HEK293 (cell line): ENCODE data around the gene RAB3C.

Experiments used
- CTCF ChIA-PET: fragments of 350-600 bp; formaldehyde crosslinking; extraction: SDS; loops from one replicate; lab custom pipeline; 2021; ENCODE audit warnings: antibody characterized with exemption; lab: Yijun Ruan, JAX
- POLR2A ChIA-PET: fragments of 300-600 bp; formaldehyde crosslinking; extraction: SDS; loops from one replicate; lab custom pipeline; 2020; ENCODE audit warnings: antibody characterized with exemption, inconsistent platforms; lab: Yijun Ruan, JAX
- H3K27ac ChIP-seq: fragments of 200-500 bp; sonication (Bioruptor generic); 2 replicates; pipeline ENCODE4 v1.5.1; 2014; ENCODE audit warnings: low read depth, low read length, control low read depth, inconsistent platforms; ENCODE audit errors: extremely low read depth
- H3K36me3 ChIP-seq, 2 experiments: fragments of 200-500 bp in 1 of 2; sonication (Bioruptor generic) in 1 of 2; 1 replicate in 1 of 2; 2 replicates in 1 of 2; pipeline ENCODE4 v1.5.1; 2014 to 2017; ENCODE audit warnings: inconsistent platforms in 2 of 2, low read length in 2 of 2; ENCODE audit not compliant: control insufficient read depth in 2 of 2, insufficient read depth in 1 of 2
- H3K4me1 ChIP-seq: fragments of 200-500 bp; sonication (Bioruptor generic); 2 replicates; pipeline ENCODE4 v1.5.1; 2014; ENCODE audit warnings: mild to moderate bottlenecking, low read length, inconsistent platforms; ENCODE audit not compliant: control insufficient read depth, insufficient read depth
- H3K4me3 ChIP-seq: 2 replicates; pipeline ENCODE4 v1.5.1; 2011; ENCODE audit warnings: low read depth, mild to moderate bottlenecking, control low read depth, low read length, moderate library complexity
- H3K9me3 ChIP-seq: fragments of 200-500 bp; sonication (Bioruptor generic); 2 replicates; pipeline ENCODE4 v1.5.1; 2014; ENCODE audit warnings: low read depth, low read length, inconsistent platforms; ENCODE audit not compliant: control insufficient read depth, insufficient read depth
- ATF2 ChIP-seq: fragments of 450-650 bp; formaldehyde crosslinking; IDR thresholded peaks from 2 replicates; pipeline ENCODE4 v1.5.1; 2016; ENCODE audit warnings: missing biosample characterization, missing genetic modification characterization, low read depth
- CTCF ChIP-seq: fragments of 450-650 bp; formaldehyde crosslinking; IDR thresholded peaks from 2 replicates; pipeline ENCODE4 v1.5.1; 2016; ENCODE audit warnings: missing biosample characterization, missing genetic modification characterization
- KLF8 ChIP-seq: fragments of 450-650 bp; formaldehyde crosslinking; IDR thresholded peaks from 2 replicates; pipeline ENCODE4 v1.5.1; 2016; ENCODE audit warnings: missing biosample characterization, missing genetic modification characterization
- MEIS1 ChIP-seq: sonication (generic); formaldehyde crosslinking; IDR thresholded peaks from 2 replicates; pipeline ENCODE4 v1.8.1; 2022; ENCODE audit warnings: missing genetic modification reagents, mild to moderate bottlenecking, borderline replicate concordance
- SP7 ChIP-seq: fragments of 450-650 bp; formaldehyde crosslinking; IDR thresholded peaks from 2 replicates; pipeline ENCODE4 v1.5.1; 2016; ENCODE audit warnings: missing biosample characterization, missing genetic modification characterization
- ZBTB10 ChIP-seq: fragments of 450-650 bp; formaldehyde crosslinking; IDR thresholded peaks from 2 replicates; pipeline ENCODE4 v1.5.1; 2016; ENCODE audit warnings: missing biosample characterization, missing genetic modification characterization
- ZBTB26 ChIP-seq: fragments of 450-650 bp; formaldehyde crosslinking; optimal IDR thresholded peaks from 2 replicates; pipeline ENCODE3; 2016; ENCODE audit warnings: missing biosample characterization, mild to moderate bottlenecking, missing genetic modification characterization
- ZBTB48 ChIP-seq: fragments of 450-650 bp; formaldehyde crosslinking; IDR thresholded peaks from 2 replicates; pipeline ENCODE4 v1.5.1; 2016; ENCODE audit warnings: missing biosample characterization, missing genetic modification characterization
- ZFP3 ChIP-seq: fragments of 450-650 bp; formaldehyde crosslinking; IDR thresholded peaks from 2 replicates; pipeline ENCODE4 v1.5.1; 2016; ENCODE audit warnings: low read depth, missing biosample characterization, missing genetic modification characterization
- ZIC2 ChIP-seq: fragments of 450-650 bp; formaldehyde crosslinking; IDR thresholded peaks from 2 replicates; pipeline ENCODE4 v1.5.1; 2016; ENCODE audit warnings: missing biosample characterization, missing genetic modification characterization
- ZNF157 ChIP-seq: fragments of 450-650 bp; formaldehyde crosslinking; IDR thresholded peaks from 2 replicates; pipeline ENCODE4 v1.5.1; 2016; ENCODE audit warnings: missing biosample characterization, missing genetic modification characterization
- ZNF223 ChIP-seq: fragments of 450-650 bp; formaldehyde crosslinking; IDR thresholded peaks from 2 replicates; pipeline ENCODE4 v1.5.1; 2016; ENCODE audit warnings: missing biosample characterization, missing genetic modification characterization
- ZNF366 ChIP-seq: fragments of 450-650 bp; formaldehyde crosslinking; conservative IDR thresholded peaks from 2 replicates; pipeline ENCODE4 v1.5.1; 2016; ENCODE audit warnings: missing biosample characterization, missing genetic modification characterization
- ZNF37A ChIP-seq: fragments of 450-650 bp; IDR thresholded peaks from 2 replicates; pipeline ENCODE4 v1.5.1; 2018; ENCODE audit warnings: missing biosample characterization, missing genetic modification characterization
- ZNF394 ChIP-seq: fragments of 450-650 bp; formaldehyde crosslinking; IDR thresholded peaks from 2 replicates; pipeline ENCODE4 v1.5.1; 2016; ENCODE audit warnings: missing biosample characterization, missing genetic modification characterization, mild to moderate bottlenecking, moderate library complexity, borderline replicate concordance
- ZNF473 ChIP-seq: fragments of 450-650 bp; formaldehyde crosslinking; IDR thresholded peaks from 2 replicates; pipeline ENCODE4 v1.5.1; 2017; ENCODE audit warnings: missing biosample characterization, missing genetic modification characterization
- ZNF544 ChIP-seq: fragments of 450-650 bp; formaldehyde crosslinking; IDR thresholded peaks from 2 replicates; pipeline ENCODE4 v1.5.0; 2017; ENCODE audit warnings: missing biosample characterization, missing genetic modification characterization
- ZNF558 ChIP-seq: fragments of 450-650 bp; formaldehyde crosslinking; IDR thresholded peaks from 2 replicates; pipeline ENCODE4 v1.5.1; 2016; ENCODE audit warnings: missing biosample characterization, missing genetic modification characterization
- ZNF610 ChIP-seq: fragments of 450-650 bp; formaldehyde crosslinking; IDR thresholded peaks from 2 replicates; pipeline ENCODE4 v1.5.1; 2016; ENCODE audit warnings: missing biosample characterization, missing genetic modification characterization, borderline replicate concordance
- ZNF626 ChIP-seq: fragments of 450-650 bp; sonication (Bioruptor Pico); formaldehyde crosslinking; IDR thresholded peaks from 2 replicates; pipeline ENCODE4 v1.5.1; 2018; ENCODE audit warnings: missing biosample characterization, missing genetic modification characterization, inconsistent platforms
- ZNF747 ChIP-seq: fragments of 450-650 bp; formaldehyde crosslinking; IDR thresholded peaks from 2 replicates; pipeline ENCODE4 v1.5.1; 2016; ENCODE audit warnings: missing biosample characterization, missing genetic modification characterization
- ZSCAN23 ChIP-seq: fragments of 450-650 bp; formaldehyde crosslinking; IDR thresholded peaks from 2 replicates; pipeline ENCODE4 v1.5.1; 2016; ENCODE audit warnings: missing biosample characterization, missing genetic modification characterization
- ZSCAN30 ChIP-seq: fragments of 450-650 bp; IDR thresholded peaks from 2 replicates; pipeline ENCODE4 v1.5.1; 2018; ENCODE audit warnings: missing biosample characterization, mild to moderate bottlenecking, missing genetic modification characterization, moderate library complexity
- TF ChIP-seq, protein P1 (sequence below): fragments of 450-650 bp; formaldehyde crosslinking; IDR thresholded peaks from 2 replicates; pipeline ENCODE4 v1.5.1; 2016; ENCODE audit warnings: missing biosample characterization, missing genetic modification characterization
- TF ChIP-seq, protein P2 (sequence below): fragments of 450-650 bp; formaldehyde crosslinking; IDR thresholded peaks from 2 replicates; pipeline ENCODE4 v1.5.1; 2016; ENCODE audit warnings: missing biosample characterization, missing genetic modification characterization

Gene RAB3C

DNA sequence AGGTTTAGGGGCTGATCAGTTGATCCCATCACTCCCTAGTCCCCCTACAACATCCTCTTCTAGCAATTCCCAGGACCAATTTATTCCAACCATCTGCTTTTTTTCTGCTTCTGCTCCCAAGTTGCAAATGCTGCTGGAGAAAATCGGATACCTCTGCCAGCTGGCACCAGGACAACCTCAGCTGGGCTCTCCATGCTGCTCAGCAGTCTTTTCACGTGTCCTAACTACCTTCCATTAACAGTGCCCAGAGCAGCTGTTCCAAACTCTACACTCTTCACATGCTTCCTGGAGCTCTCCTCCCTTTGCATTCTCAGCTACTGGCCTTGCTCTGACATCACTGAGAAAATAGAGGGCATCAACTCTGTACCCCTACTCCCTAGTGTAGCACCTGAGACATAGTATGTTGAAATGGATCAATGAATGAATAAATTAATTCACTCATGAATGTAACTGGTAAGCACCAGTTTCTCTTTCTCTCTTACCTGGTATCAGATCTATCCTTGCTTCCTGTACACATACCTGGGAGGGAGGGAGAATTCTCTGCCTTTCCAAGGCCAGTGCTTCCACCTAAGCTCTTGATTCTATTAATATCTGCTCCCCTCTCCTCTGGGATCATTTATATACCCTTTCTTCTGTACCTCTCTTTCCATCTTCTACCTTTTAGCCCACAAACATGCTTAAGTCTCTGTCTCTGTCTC, 191.0 kb downstream of the RAB3C start:
- POLR2A ChIA-PET = no interaction called here
- Histone ChIP-seq H3K36me3 (no peaks in the 10 kb centered on the region), H3K9me3 (no peaks in the 10 kb centered on the region), H3K27ac (no peak overlapping the region), H3K4me1 (no peaks in the 10 kb centered on the region), H3K4me3 (no peak overlapping the region)
- CTCF ChIA-PET = no interaction called here
- TF ChIP-seq ZNF366 (tag by site-specific recombination) (no peak), ZNF223 (tag by site-specific recombination) (no peak)

GRCh38 chr5:58774937-58775336, 192.1 kb downstream of the RAB3C start:
- no peaks in the 10 kb centered on the region for H3K36me3 ChIP-seq
- POLR2A ChIA-PET = no interaction called here
- CTCF ChIA-PET = no interaction called here

DNA sequence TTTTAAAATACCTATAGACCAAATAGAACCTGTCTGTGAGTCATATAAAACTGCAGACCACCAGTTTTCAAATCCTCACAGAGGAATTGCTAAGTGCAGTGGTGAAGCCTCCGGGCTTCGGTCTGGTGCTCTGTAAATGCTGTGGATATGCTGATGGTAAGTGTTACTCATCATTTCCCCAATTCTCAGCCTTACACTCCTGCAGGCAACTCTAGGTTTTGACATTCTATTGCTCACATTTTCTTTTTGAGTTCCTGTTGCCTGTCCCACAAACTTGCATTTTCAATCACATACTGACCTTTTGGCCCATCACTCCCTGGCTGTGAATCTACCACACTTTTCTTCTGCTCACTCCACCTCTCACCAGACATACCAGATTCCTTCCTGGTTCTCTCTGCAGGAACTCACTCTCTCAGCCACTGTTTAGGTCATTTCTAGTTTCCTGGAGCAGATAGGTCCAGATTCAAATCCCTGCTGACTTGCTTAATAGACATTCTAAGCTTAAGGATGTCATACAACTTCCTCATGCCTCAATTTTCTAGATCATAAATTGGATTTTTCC, 192.9 kb downstream of the RAB3C start:
- H3K27ac ChIP-seq = no peak overlapping the region
- no peak overlapping the region for H3K4me3 ChIP-seq
- CTCF ChIA-PET = interaction anchor here (0.7 kb wide), 1 partner anchor 95 kb away, joined by 3 read pairs; no protein-coding TSS in a partner anchor
- H3K4me1 ChIP-seq = no peaks in the 10 kb centered on the region
- H3K36me3 ChIP-seq = no peaks in the 10 kb centered on the region
- H3K9me3 ChIP-seq = no peaks in the 10 kb centered on the region; the same call in 1 of the 2 replicates
- POLR2A ChIA-PET = no interaction called here
- TF ChIP-seq ZNF610 (tag by site-specific recombination) (no peak), MEIS1 (CRISPR knock-in tag) (no peak), ZNF394 (no peak), ZNF747 (tag by site-specific recombination) (no peak), ATF2 (tag by site-specific recombination) (no peak), ZSCAN23 (tag by site-specific recombination) (no peak), CTCF (tag by site-specific recombination) (no peak), ZNF544 (tag by site-specific recombination) (no peak), ZBTB10 (no peak), ZNF558 (tag by site-specific recombination) (no peak)

More at GRCh38 chr5:58774937-58775336, 192.1 kb downstream of the RAB3C start:
- Histone ChIP-seq H3K4me3 (no peak overlapping the region), H3K4me1 (no peaks in the 10 kb centered on the region), H3K9me3 (no peaks in the 10 kb centered on the region; the same call in 1 of the 2 replicates), H3K27ac (no peak overlapping the region)
- no peak for TF ChIP-seq ZNF626 (tag by site-specific recombination)
- TF ChIP-seq ZNF37A = no peak
- TF ChIP-seq SP7 (tag by site-specific recombination) = no peak
- TF ChIP-seq ZBTB48 (tag by site-specific recombination) = no peak
- no peak for TF ChIP-seq ZBTB26 (tag by site-specific recombination)
- TF ChIP-seq ZNF157 = no peak
- TF ChIP-seq KLF8 (tag by site-specific recombination) = no peak
- TF ChIP-seq ZNF394 = no peak
- TF ChIP-seq, protein P1, sequence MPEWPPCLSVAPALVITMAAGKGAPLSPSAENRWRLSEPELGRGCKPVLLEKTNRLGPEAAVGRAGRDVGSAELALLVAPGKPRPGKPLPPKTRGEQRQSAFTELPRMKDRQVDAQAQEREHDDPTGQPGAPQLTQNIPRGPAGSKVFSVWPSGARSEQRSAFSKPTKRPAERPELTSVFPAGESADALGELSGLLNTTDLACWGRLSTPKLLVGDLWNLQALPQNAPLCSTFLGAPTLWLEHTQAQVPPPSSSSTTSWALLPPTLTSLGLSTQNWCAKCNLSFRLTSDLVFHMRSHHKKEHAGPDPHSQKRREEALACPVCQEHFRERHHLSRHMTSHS (tag by site-specific recombination) = no peak
- TF ChIP-seq ZIC2 (tag by site-specific recombination) = no peak
- no peak for TF ChIP-seq ZFP3 (tag by site-specific recombination)
- TF ChIP-seq ZNF473 = no peak
- TF ChIP-seq, protein P2, sequence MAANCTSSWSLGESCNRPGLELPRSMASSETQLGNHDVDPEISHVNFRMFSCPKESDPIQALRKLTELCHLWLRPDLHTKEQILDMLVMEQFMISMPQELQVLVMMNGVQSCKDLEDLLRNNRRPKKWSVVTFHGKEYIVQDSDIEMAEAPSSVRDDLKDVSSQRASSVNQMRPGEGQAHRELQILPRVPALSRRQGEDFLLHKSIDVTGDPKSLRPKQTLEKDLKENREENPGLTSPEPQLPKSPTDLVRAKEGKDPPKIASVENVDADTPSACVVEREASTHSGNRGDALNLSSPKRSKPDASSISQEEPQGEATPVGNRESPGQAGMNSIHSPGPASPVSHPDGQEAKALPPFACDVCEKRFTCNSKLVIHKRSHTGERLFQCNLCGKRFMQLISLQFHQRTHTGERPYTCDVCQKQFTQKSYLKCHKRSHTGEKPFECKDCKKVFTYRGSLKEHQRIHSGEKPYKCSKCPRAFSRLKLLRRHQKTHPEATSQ (tag by site-specific recombination) = no peak
- no peak for TF ChIP-seq ZSCAN30 (tag by site-specific recombination)
